GM12878 (cell line): Measurements from ENCODE around the gene FLYWCH2. TPM values are rescaled to one million over a fixed set of nuclear protein-coding genes. Genes with fewer than 3 reads are reported as not detected.

Experiments
- ATAC-seq: fragments of 200-7000 bp; cut with Tn5 transposase; 3 replicates; pipeline ENCODE4 v1.9.1; 2020; ENCODE audit warnings: mild to moderate bottlenecking, moderate library complexity
- BruUV-seq: library from RNA; stranded (reverse); fragments of 400-500 nt; replicated peaks from 2 replicates; lab custom pipeline; 2021; lab: Mats Ljungman, UMichigan
- CTCF ChIA-PET: fragments of 300-600 bp; sonication (Branson Sonifier 250); formaldehyde crosslinking; extraction: SDS; loops from one replicate; lab custom pipeline; 2021; ENCODE audit warnings: inconsistent platforms; lab: Yijun Ruan, JAX
- POLR2A ChIA-PET: fragments of 350-600 bp; formaldehyde crosslinking; extraction: SDS; loops from one replicate; lab custom pipeline; 2021; ENCODE audit warnings: inconsistent platforms; lab: Charles Lee
- RAD21 ChIA-PET: fragments of 300-600 bp; sonication (Branson Sonifier 250); formaldehyde crosslinking; loops from one replicate; lab custom pipeline; 2023; ENCODE audit warnings: antibody characterized with exemption; ENCODE audit not compliant: unreplicated experiment; lab: Charles Lee
- SMC1A ChIA-PET: fragments of 300-600 bp; sonication (Branson Sonifier 250); formaldehyde crosslinking; loops from one replicate; lab custom pipeline; 2023; ENCODE audit not compliant: unreplicated experiment, uncharacterized antibody; lab: Charles Lee
- DNase-seq: peaks from one replicate; pipeline ENCODE4 v3.0.0-alpha.2; 2011; ENCODE audit warnings: low read depth, low spot score
- FAIRE-seq: peaks from 3 replicates; lab custom pipeline; 2011; peaks lifted over from hg19 to GRCh38; lab: Jason Lieb, UNC
- H2AFZ ChIP-seq: 2 replicates; pipeline ENCODE4 v1.6.0; 2011; ENCODE audit warnings: low read depth, low read length, control low read depth; ENCODE audit not compliant: control insufficient read depth
- H3K27ac ChIP-seq: 2 replicates; pipeline ENCODE4 v1.5.1; 2011; ENCODE audit warnings: control low read depth; ENCODE audit not compliant: control insufficient read depth, insufficient read depth
- H3K27me3 ChIP-seq, 2 experiments: replicated peaks in 1 of 2; 2 replicates each; pipeline versions ENCODE4 v1.6.0 to v1.6.1; 2011; ENCODE audit warnings: low read length in 1 of 2; ENCODE audit not compliant: control insufficient read depth in 2 of 2, insufficient read depth in 2 of 2
- H3K36me3 ChIP-seq, 2 experiments: 2 replicates each; pipeline ENCODE4 v1.5.1; 2011; ENCODE audit warnings: low read length in 1 of 2; ENCODE audit not compliant: control insufficient read depth in 2 of 2, insufficient read depth in 2 of 2
- H3K4me1 ChIP-seq: 2 replicates; pipeline ENCODE4 v1.6.1; 2011; ENCODE audit warnings: mild to moderate bottlenecking, low read length, moderate library complexity, mixed read lengths; ENCODE audit not compliant: control insufficient read depth, insufficient read depth
- H3K4me2 ChIP-seq: 2 replicates; pipeline ENCODE4 v1.6.0; 2011; ENCODE audit warnings: control low read depth; ENCODE audit not compliant: control insufficient read depth, insufficient read depth
- H3K4me3 ChIP-seq: fragments of 200-600 bp; sonication (generic); 2 replicates; pipeline ENCODE4 v1.5.1; 2016
- H3K79me2 ChIP-seq: 2 replicates; pipeline ENCODE4 v1.6.0; 2011; ENCODE audit warnings: low read length; ENCODE audit not compliant: control insufficient read depth, insufficient read depth
- H3K9ac ChIP-seq: 2 replicates; pipeline ENCODE4 v1.8.0; 2011; ENCODE audit warnings: low read length, control low read depth, mixed read lengths; ENCODE audit not compliant: control insufficient read depth, insufficient read depth
- H3K9me3 ChIP-seq: replicated peaks from 3 replicates; pipeline ENCODE4 v1.5.1; 2011; ENCODE audit warnings: mild to moderate bottlenecking, low read length; ENCODE audit not compliant: control insufficient read depth, insufficient read depth
- H4K20me1 ChIP-seq: 2 replicates; pipeline ENCODE4 v1.6.0; 2011; ENCODE audit not compliant: control insufficient read depth, insufficient read depth
- BACH1 ChIP-seq: fragments of 450-650 bp; IDR thresholded peaks from 2 replicates; pipeline ENCODE4 v1.6.1; 2017; ENCODE audit warnings: mild to moderate bottlenecking, borderline replicate concordance
- IRF3 ChIP-seq: fragments of 450-650 bp; IDR thresholded peaks from 2 replicates; pipeline ENCODE4 v1.6.1; 2014; ENCODE audit warnings: mild to moderate bottlenecking
- JUNB ChIP-seq: IDR thresholded peaks from 2 replicates; pipeline ENCODE4 v1.6.1; 2016; ENCODE audit warnings: antibody characterized with exemption, mild to moderate bottlenecking
- MTA2 ChIP-seq: fragments of 450-650 bp; IDR thresholded peaks from 2 replicates; pipeline ENCODE4 v1.6.1; 2016; ENCODE audit warnings: low read depth, mild to moderate bottlenecking, moderate library complexity
- NFXL1 ChIP-seq: fragments of 450-650 bp; IDR thresholded peaks from 2 replicates; pipeline ENCODE4 v1.6.1; 2017; ENCODE audit warnings: antibody characterized with exemption, mild to moderate bottlenecking, borderline replicate concordance
- NFYB ChIP-seq: IDR thresholded peaks from 2 replicates; pipeline ENCODE4 v1.6.1; 2011; ENCODE audit warnings: low read depth, mild to moderate bottlenecking, low read length, improper control_type of control experiment, moderate library complexity; ENCODE audit not compliant: insufficient read depth
- PML ChIP-seq: IDR thresholded peaks from 2 replicates; pipeline ENCODE4 v1.6.1; 2012; ENCODE audit warnings: low read length, inconsistent platforms
- POU2F2 ChIP-seq: IDR thresholded peaks from 3 replicates; pipeline ENCODE4 v1.6.1; 2011; ENCODE audit warnings: low read depth, mild to moderate bottlenecking, low read length, borderline replicate concordance
- PRDM15 ChIP-seq: fragments of 450-650 bp; formaldehyde crosslinking; IDR thresholded peaks from 2 replicates; pipeline ENCODE4 v1.4.0; 2020; ENCODE audit warnings: mild to moderate bottlenecking, moderate library complexity
- RFX5 ChIP-seq: IDR thresholded peaks from 2 replicates; pipeline ENCODE4 v1.6.1; 2011; ENCODE audit warnings: low read depth, low read length, improper control_type of control experiment
- TCF3 ChIP-seq: IDR thresholded peaks from 2 replicates; pipeline ENCODE4 v1.6.1; 2012; ENCODE audit warnings: low read depth, mild to moderate bottlenecking, low read length, borderline replicate concordance; ENCODE audit not compliant: insufficient read depth
- ZBTB4 ChIP-seq: fragments of 450-650 bp; formaldehyde crosslinking; IDR thresholded peaks from 2 replicates; pipeline ENCODE4 v1.4.0; 2022; ENCODE audit warnings: mild to moderate bottlenecking, moderate library complexity
- ZNF622 ChIP-seq: fragments of 450-650 bp; IDR thresholded peaks from 2 replicates; pipeline ENCODE4 v1.6.1; 2017; ENCODE audit warnings: mild to moderate bottlenecking, inconsistent platforms
- WGBS: methylation state at CpG from one replicate; pipeline ENCODE4 v1.1.6; 2016; ENCODE audit warnings: low lambda C conversion rate; ENCODE audit not compliant: insufficient replicate concordance, insufficient coverage; ENCODE audit errors: missing lambda C conversion rate; 5-methylcytosine and 5-hydroxymethylcytosine counted together
- in situ Hi-C: fragments of 300-500 bp; cut with MboI; formaldehyde crosslinking; loops from 9 replicates; pipeline ENCODE4 v1.14.3; 2018; ENCODE audit warnings: mixed read lengths
- intact Hi-C: fragments of 100-400 bp; cut with micrococcal nuclease; formaldehyde crosslinking; loops from one replicate; pipeline ENCODE4 v1.14.2; 2022; ENCODE audit not compliant: unreplicated experiment
- polyA plus RNA-seq, 11 experiments: library from polyadenylated mRNA; depleted of rRNA in 4 of 11; unstranded in 6 of 11; stranded (reverse) in 5 of 11; fragments of >200 nt; fragmentation: Nextera tagmentation in 4 of 11; fragmentation: Illumina TruSeq in 1 of 11; extraction: Ambion mirVana in 4 of 11; extraction: Trizol in 1 of 11; gene quantifications; 1 replicate in 1 of 11; 2 replicates in 10 of 11; pipeline versions ENCODE4 v1.2.1 to v1.2.3, GENCODE V29; 2011 to 2016; ENCODE audit warnings: inconsistent platforms in 2 of 11, missing spikeins in 2 of 11, low read depth in 1 of 11
- total RNA-seq, 4 experiments: library from RNA; depleted of rRNA in 3 of 4; stranded (reverse); fragments of >200 nt in 3 of 4; fragmentation: Illumina TruSeq in 1 of 4; extraction: Trizol in 1 of 4; gene quantifications; 2 replicates each; pipeline versions ENCODE4 v1.2.1 to v1.2.3, GENCODE V29; 2013 to 2021

FLYWCH2 gene
- total and polyA plus RNA-seq, 10 of the 15 experiments (the other 5 are each of a cell fraction or from before 2014, with no cell fraction given): 0.27 to 43.1 (median 17.7) TPM

GRCh38 chr16:2905988-2906387 is 23.0 kb downstream of the FLYWCH2 start:
- no peaks in the 10 kb centered on the region for H3K36me3 ChIP-seq
- H3K4me2 ChIP-seq: peak overlapping the region; percentile 66; the same call in 1 of the 2 replicates
- no peak for DNase-seq
- H3K9me3 ChIP-seq: no peaks in the 10 kb centered on the region
- no TSS peak for BruUV-seq
- ChIA-PET CTCF (interaction anchor here (0.7 to 4.3 kb wide), 9 partner anchors 9 to 751 kb away, joined by 3 to 29 read pairs (median 11); partner anchors contain the start of genes FLYWCH2 and TRAF7), RAD21 (interaction anchor here (0.6 to 1.2 kb wide), 6 partner anchors 14 to 132 kb away, joined by 3 to 8 read pairs (median 3); partner anchors contain the start of gene FLYWCH2), SMC1A (interaction anchor here (0.7 to 1.9 kb wide), 3 partner anchors 23 to 34 kb away, joined by 3 to 11 read pairs (median 3); partner anchors contain the start of gene FLYWCH2), POLR2A (interaction anchor here (1.0 to 2.6 kb wide), 3 partner anchors 11 to 59 kb away, joined by 3 to 12 read pairs (median 3); partner anchors contain the start of gene FLYWCH2)
- in situ Hi-C loops: no loop called here
- intact Hi-C loops: loop anchor here (2.0 to 5.0 kb wide), 5 partner anchors 13 to 76 kb away; partner anchors contain the start of genes FLYWCH2, KREMEN2 and PKMYT1
- H3K79me2 ChIP-seq: no peaks in the 10 kb centered on the region
- no peak for FAIRE-seq
- no peak overlapping the region for H3K4me3 ChIP-seq
- peaks cover 6% of the 10 kb centered on the region for H3K4me1 ChIP-seq
- no peaks in the 10 kb centered on the region for H3K27me3 ChIP-seq
- no peak overlapping the region for H3K9ac ChIP-seq
- no peak overlapping the region for H3K27ac ChIP-seq
- no peak for ATAC-seq
- H2AFZ ChIP-seq: peak overlapping the region; percentile 37
- H4K20me1 ChIP-seq: no peaks in the 10 kb centered on the region
- WGBS: 14% methylated on average over 12 of the region's 12 CpGs
- TF ChIP-seq NFYB: peak; percentile 42
- TF ChIP-seq PRDM15: no peak
- no peak for TF ChIP-seq ZNF622
- no peak for TF ChIP-seq NFXL1
- no peak for TF ChIP-seq BACH1
- TF ChIP-seq IRF3: peak; percentile 70; the same call in 1 of the 2 replicates
- TF ChIP-seq ZBTB4: no peak
- TF ChIP-seq TCF3: no peak
- TF ChIP-seq RFX5: 0 out of 2 replicates have a peak, but pooled peaks have one; percentile 62
- TF ChIP-seq POU2F2: peak; percentile 42; the same call in 1 of the 3 replicates
- TF ChIP-seq MTA2: no peak
- TF ChIP-seq JUNB: no peak
- TF ChIP-seq PML: no peak
